Activated naive CD4-positive, alpha-beta T cell treated with anti-CD3 and anti-CD28 coated beads, Interleukin-2, amount 50 U/mL, for 72 hours (primary cell): ENCODE results near the gene CTTN. TPM values are rescaled to one million over a fixed set of nuclear protein-coding genes. Genes with fewer than 3 reads are reported as not detected.

Source experiments
- ATAC-seq, 2 donors: fragments of 150-1000 bp; cut with Tn5 transposase; 2 replicates each; pipeline ENCODE4 v1.10.0; 2021; ENCODE audit warnings: mild to moderate bottlenecking in 2 of 2, moderate library complexity in 2 of 2
- DNase-seq, 2 donors: peaks; one replicate each; pipeline ENCODE4 v3.0.0; 2021 to 2022; ENCODE audit warnings: low spot score in 2 of 2
- H3K27ac Mint-ChIP-seq, 2 donors: one replicate each; pipeline ENCODE4 v1.8.0; 2022; ENCODE audit warnings: mild to moderate bottlenecking in 2 of 2, mixed read lengths in 2 of 2
- H3K36me3 Mint-ChIP-seq, 2 donors: one replicate each; pipeline ENCODE4 v1.8.0; 2022; ENCODE audit warnings: mixed read lengths in 2 of 2
- H3K9me3 Mint-ChIP-seq, 2 donors: one replicate each; pipeline ENCODE4 v1.8.0; 2022; ENCODE audit warnings: mixed read lengths in 2 of 2
- total RNA-seq, 2 donors: library from RNA; stranded (reverse); gene quantifications; one replicate each; pipeline ENCODE4 v1.2.3, GENCODE V29; 2022

CTTN gene
- total RNA-seq, 2 donors from 2014 or later, result 9.7 to 45.1 TPM

GRCh38 chr11:70414341-70415100 is 16.2 kb downstream of the CTTN start:
- Mint-ChIP-seq H3K36me3 (peaks cover 27 to 38% of the 10 kb centered on the region in 2 donors), H3K9me3 (no peaks in the 10 kb centered on the region), H3K27ac (no peak overlapping the region)
- DNase-seq (no peak), ATAC-seq (no peak)

DNA sequence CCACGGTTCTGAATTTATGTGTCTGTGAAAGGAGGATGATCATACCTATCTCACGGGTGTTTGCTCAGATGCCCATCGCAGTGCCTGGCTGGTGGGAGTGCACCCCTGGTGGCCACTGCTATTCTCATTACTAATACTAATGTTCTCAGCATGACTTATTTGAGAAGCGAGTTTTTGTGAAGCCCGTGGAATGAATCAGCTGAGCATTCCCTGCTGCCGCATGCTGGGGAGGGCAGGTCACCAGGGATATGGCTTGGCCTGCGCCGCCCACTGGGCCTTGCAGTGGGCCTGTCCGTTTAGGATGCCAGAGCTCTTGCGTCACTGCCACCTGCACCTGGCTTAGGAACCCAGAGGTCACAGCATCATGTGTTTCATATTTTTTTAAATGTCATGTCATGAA is 16.9 kb downstream of the CTTN start:
- no peaks in the 10 kb centered on the region for H3K9me3 Mint-ChIP-seq
- no peak for ATAC-seq
- peaks cover 26 to 38% of the 10 kb centered on the region in 2 donors for H3K36me3 Mint-ChIP-seq
- peak overlapping the region in 1 of 2 donors; percentile 29 for H3K27ac Mint-ChIP-seq
- no peak for DNase-seq

DNA sequence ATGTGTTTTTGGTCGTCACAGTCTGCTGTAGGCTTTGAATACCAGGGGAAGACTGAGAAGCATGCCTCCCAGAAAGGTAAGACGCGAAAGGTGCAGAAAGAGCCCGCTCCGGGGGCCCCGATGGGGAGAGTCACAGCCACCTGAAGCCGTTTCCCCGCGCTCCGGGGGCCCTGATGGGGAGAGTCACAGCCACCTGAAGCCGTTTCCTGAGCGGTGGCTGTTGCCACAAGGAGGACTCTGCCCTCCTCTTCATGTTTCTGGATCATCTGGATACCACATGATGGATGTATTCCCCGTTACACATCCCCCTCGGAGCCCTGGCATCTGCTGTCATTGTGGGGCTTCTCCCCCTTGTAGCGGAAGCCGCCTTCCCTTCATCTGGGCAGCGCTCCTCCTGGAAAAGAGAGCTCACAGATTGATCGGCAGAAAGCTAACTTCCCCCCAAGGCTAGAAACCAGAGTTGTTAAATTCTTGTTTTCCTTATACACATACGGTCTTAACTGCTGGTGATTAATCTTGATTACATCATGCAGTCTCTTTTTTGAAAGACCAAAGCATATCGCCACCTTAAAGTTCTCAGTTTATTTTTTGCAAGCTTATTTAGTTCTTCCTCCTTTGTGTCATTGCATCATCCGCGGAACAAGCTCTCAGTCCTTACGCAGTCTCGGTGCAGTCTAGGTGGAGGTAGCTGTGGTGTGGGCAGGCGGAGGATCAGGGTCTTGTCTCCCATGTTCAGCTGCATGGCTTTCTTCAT is 17.5 kb downstream of the CTTN start:
- peak in 1 of 2 donors; percentile 22 for ATAC-seq
- Mint-ChIP-seq H3K9me3 (no peaks in the 10 kb centered on the region), H3K36me3 (peaks cover 19 to 32% of the 10 kb centered on the region in 2 donors), H3K27ac (peak overlapping the region in 1 of 2 donors; percentile 29)
- DNase-seq, result no peak

DNA sequence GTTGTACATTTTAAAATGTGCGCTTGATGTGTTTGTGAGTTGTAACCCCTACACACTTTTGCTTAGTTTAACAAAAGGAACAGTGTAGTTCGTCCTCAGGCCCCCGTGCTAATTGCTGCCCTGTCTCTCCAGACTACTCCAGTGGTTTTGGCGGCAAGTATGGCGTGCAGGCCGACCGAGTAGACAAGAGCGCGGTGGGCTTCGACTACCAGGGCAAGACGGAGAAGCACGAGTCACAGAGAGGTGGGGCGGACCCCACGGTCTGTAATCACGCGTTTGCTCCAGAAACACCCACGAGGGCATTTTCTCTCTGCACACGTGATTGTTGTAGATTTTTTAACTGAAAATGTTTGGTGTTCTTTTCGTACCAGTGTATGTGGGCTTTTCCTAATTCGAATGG is 18.6 kb downstream of the CTTN start:
- Mint-ChIP-seq H3K36me3 (peaks cover 12 to 24% of the 10 kb centered on the region in 2 donors), H3K9me3 (no peaks in the 10 kb centered on the region), H3K27ac (no peak overlapping the region)
- ATAC-seq, result no peak
- no peak for DNase-seq

- Mint-ChIP-seq H3K36me3 (peaks cover 9 to 26% of the 10 kb centered on the region in 2 donors), H3K9me3 (no peaks in the 10 kb centered on the region), H3K27ac (no peak overlapping the region)
- ATAC-seq (no peak), DNase-seq (no peak)
Observed at GRCh38 chr11:70418130-70418529, 19.8 kb downstream of the CTTN start.

DNA sequence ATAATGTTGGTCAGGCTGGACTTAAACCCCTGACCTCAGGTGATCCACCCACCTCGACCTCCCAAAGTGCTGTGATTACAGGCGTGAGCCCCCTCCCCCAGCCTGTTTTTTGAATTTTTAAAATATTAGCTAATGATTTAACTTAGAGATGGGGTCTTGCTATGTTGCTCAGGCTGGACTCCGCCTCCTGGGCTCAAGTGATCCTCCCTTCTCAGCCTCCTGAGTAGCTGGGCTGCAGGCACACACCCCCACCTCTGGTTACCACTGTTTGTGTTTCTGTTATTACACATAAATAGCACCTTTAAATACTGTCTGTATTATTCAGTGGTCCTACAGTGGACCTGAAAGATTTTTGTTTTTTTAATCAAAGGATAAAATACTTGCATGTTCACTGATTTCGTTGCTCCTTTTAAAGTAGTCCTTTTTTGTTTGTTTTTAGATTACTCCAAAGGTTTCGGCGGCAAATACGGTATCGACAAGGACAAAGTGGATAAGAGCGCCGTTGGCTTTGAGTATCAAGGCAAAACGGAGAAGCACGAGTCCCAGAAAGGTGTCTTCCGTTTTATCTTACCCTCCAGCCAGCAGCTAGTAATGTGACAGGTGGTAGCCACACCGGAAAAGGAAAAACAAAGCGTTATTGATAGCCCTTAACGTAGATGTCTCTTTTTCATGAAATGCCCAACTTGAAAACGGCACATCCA is 21.1 kb downstream of the CTTN start:
- Mint-ChIP-seq H3K27ac (no peak overlapping the region), H3K36me3 (peaks cover 9 to 26% of the 10 kb centered on the region in 2 donors), H3K9me3 (no peaks in the 10 kb centered on the region)
- DNase-seq, result no peak
- no peak for ATAC-seq

- H3K27ac Mint-ChIP-seq, result no peak overlapping the region
- DNase-seq (no peak), ATAC-seq (no peak)
- H3K36me3 Mint-ChIP-seq, result peaks cover 4 to 21% of the 10 kb centered on the region in 2 donors
- H3K9me3 Mint-ChIP-seq, result no peaks in the 10 kb centered on the region
Observed at GRCh38 chr11:70420008-70420464, 21.7 kb downstream of the CTTN start.

DNA sequence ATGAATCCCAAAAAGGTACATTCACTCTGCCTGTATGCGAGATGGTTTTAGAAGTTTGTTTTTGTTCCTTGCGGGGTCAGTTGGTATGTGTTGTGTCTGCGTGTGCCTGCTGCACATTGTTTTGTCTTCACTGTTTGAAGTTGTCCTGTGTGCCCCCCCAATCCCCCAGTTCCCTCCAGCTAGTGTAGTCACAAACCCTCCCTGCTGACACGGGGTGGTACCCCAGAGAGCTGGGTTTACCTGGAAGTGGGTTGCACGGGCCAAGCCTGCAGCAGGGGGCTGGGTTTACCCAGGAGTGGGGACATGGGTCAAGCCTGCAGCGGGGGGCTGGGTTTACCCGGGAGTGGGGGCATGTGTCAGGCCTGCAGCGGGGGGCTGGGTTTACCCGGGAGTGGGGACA is 22.2 kb downstream of the CTTN start:
- H3K36me3 Mint-ChIP-seq, result peaks cover 1 to 22% of the 10 kb centered on the region in 2 donors
- H3K27ac Mint-ChIP-seq, result no peak overlapping the region
- no peaks in the 10 kb centered on the region for H3K9me3 Mint-ChIP-seq
- no peak for DNase-seq
- no peak for ATAC-seq

GRCh38 chr11:70421123-70421522 is 22.8 kb downstream of the CTTN start:
- no peak for ATAC-seq
- H3K27ac Mint-ChIP-seq, result no peak overlapping the region
- no peaks in the 10 kb centered on the region for H3K9me3 Mint-ChIP-seq
- no peak for DNase-seq
- H3K36me3 Mint-ChIP-seq, result peaks cover 6 to 27% of the 10 kb centered on the region in 2 donors

DNA sequence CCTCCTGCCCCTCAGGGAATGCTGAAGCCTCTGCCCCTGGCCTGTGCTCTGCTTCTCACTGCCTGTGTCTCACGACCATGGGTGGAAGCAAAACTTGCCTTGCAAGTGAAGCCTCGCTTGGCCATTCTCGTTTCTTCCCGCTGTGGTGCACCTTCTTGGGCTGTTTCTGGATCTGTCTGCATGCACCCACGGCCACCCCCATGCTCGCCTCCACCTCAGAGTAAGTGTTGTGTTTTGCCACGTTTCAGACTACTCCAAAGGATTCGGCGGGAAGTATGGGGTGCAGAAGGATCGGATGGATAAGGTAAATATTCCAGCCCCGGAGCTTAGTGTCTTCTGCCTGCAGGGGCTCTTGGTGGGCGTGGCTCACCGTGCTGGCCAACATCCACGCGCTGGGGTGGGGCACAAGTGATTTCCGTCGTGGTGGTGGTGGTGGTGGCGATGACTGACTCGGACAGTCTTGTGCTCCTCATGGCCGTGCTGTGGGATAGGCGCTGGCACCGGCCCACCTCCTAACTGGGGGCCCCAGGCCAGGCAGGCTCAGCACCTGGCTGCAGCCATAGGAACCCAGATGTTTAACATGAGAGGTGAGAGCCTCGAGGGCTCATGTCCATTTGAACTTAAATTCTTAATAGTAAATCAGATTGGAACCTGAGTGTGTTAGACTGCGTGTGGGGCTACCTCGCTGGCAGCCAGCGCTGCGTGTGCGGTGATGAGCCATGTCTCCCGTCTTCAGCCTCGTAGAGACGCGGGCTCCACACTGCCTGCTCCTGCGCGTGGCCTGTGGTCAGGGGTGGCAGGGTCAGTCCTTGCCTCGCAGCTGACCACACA is 24.6 kb downstream of the CTTN start:
- ATAC-seq (no peak), DNase-seq (no peak)
- H3K27ac Mint-ChIP-seq, result peak overlapping the region in 1 of 2 donors; percentile 44
- H3K9me3 Mint-ChIP-seq, result no peaks in the 10 kb centered on the region
- peaks cover 6 to 26% of the 10 kb centered on the region in 2 donors for H3K36me3 Mint-ChIP-seq

GRCh38 chr11:70423523-70424505 is 25.5 kb downstream of the CTTN start:
- Mint-ChIP-seq H3K36me3 (peaks cover 6 to 21% of the 10 kb centered on the region in 2 donors), H3K9me3 (no peaks in the 10 kb centered on the region), H3K27ac (peak overlapping the region in 1 of 2 donors; percentile 61)
- ATAC-seq (peak; percentile 58 to 93), DNase-seq (peak in 1 of 2 donors; percentile 78)

- no peak for DNase-seq
- ATAC-seq, result peak in 1 of 2 donors; percentile 34
- no peaks in the 10 kb centered on the region for H3K9me3 Mint-ChIP-seq
Observed at GRCh38 chr11:70424765-70425344, 26.5 kb downstream of the CTTN start.

GRCh38 chr11:70427436-70427835 is 29.1 kb downstream of the CTTN start:
- peaks cover 6 to 16% of the 10 kb centered on the region in 2 donors for H3K36me3 Mint-ChIP-seq
- DNase-seq (no peak), ATAC-seq (no peak)
- H3K27ac Mint-ChIP-seq, result no peak overlapping the region
- no peaks in the 10 kb centered on the region for H3K9me3 Mint-ChIP-seq

More at GRCh38 chr11:70424765-70425344, 26.5 kb downstream of the CTTN start:
- peaks cover 6 to 19% of the 10 kb centered on the region in 2 donors for H3K36me3 Mint-ChIP-seq
- no peak overlapping the region for H3K27ac Mint-ChIP-seq

DNA sequence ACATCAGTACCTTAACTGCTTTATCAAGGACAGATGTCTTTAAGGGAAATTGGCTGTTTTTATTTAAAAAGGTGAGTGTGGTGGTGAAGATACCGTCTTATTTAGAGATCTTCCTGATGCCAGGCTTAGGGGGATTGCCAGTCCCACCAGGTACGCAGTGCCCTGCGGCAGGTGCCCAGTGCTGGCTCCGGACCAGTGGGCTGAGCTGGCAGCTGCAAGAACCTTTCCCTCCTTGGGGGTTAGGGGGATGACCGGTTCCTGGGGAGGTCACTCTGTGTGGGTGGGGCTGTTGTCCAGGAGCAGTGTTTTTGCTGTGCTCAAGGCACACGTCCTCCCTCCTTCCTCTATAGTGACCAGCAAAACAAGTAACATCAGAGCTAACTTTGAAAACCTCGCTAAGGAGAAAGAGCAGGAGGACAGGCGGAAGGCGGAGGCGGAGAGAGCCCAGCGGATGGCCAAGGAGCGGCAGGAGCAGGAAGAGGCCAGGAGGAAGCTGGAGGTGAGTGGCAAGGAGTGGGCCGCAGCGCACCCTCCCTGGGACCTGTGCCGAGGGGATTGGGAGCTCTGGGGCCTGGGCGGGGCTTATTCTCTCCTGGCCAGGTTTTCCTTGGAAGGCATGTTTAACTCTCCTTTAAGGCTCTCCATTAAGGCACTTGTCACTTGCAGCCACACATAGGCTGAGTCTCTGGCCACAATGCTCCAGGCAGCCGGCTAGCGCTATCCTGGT is 30.5 kb downstream of the CTTN start:
- ATAC-seq (no peak), DNase-seq (no peak)
- Mint-ChIP-seq H3K27ac (peak overlapping the region in 1 of 2 donors; percentile 55), H3K36me3 (peaks cover 6 to 10% of the 10 kb centered on the region in 2 donors), H3K9me3 (no peaks in the 10 kb centered on the region)
